K562 (cell line): Measurements from ENCODE around the gene KSR2. TPM values are rescaled to one million over a fixed set of nuclear protein-coding genes. Genes with fewer than 3 reads are reported as not detected.
A peak's percentile ranks its signal among the peaks of the same experiment; 100 is the strongest.

ENCODE experiments used
- ATAC-seq: fragments of 200-7000 bp; cut with Tn5 transposase; 3 replicates; pipeline ENCODE4 v1.9.1; 2020; ENCODE audit warnings: moderate library complexity
- BruUV-seq: library from RNA; stranded (reverse); fragments of 400-500 nt; replicated peaks from 2 replicates; lab custom pipeline; 2021; lab: Mats Ljungman, UMichigan
- CTCF ChIA-PET: fragments of 300-600 bp; formaldehyde crosslinking; extraction: SDS; loops from one replicate; lab custom pipeline; 2021; ENCODE audit warnings: low intra/inter-chr PET ratio; lab: Yijun Ruan, JAX
- POLR2A ChIA-PET: fragments of 300-600, 350-650 bp; sonication (Branson Sonifier 250); formaldehyde crosslinking; extraction: SDS; loops from one replicate; lab custom pipeline; 2021; ENCODE audit warnings: antibody characterized with exemption, inconsistent platforms; lab: Yijun Ruan, JAX
- DNase-seq, 4 experiments: peaks; one replicate each; pipeline versions ENCODE4 v3.0.0 to v3.0.0-alpha.2; 2011 to 2018; ENCODE audit warnings: low spot score in 3 of 4, mixed read lengths in 3 of 4; ENCODE audit errors: extremely low read depth in 1 of 4
- FAIRE-seq: peaks from 2 replicates; lab custom pipeline; 2011; peaks lifted over from hg19 to GRCh38; lab: Jason Lieb, UNC
- H2AFZ ChIP-seq: 2 replicates; pipeline ENCODE4 v1.6.0; 2011; ENCODE audit warnings: low read depth, low read length, control low read depth, inconsistent platforms
- H3K27ac ChIP-seq: fragments of 200-600 bp; 3 replicates; pipeline ENCODE4 v1.8.0; 2011; ENCODE audit warnings: low read depth, mild to moderate bottlenecking, control low read depth, inconsistent platforms, low read length, moderate library complexity, mixed read lengths; ENCODE audit errors: extremely low read depth
- H3K27me3 ChIP-seq, 2 experiments: fragments of 300-600 bp in 1 of 2; 2 replicates in 1 of 2; 3 replicates in 1 of 2; pipeline versions ENCODE4 v1.6.0 to v1.8.0; 2011; ENCODE audit warnings: inconsistent platforms in 2 of 2, low read length in 2 of 2, mild to moderate bottlenecking in 1 of 2, mixed read lengths in 1 of 2, moderate library complexity in 1 of 2; ENCODE audit not compliant: control insufficient read depth in 2 of 2, insufficient read depth in 2 of 2
- H3K36me3 ChIP-seq: fragments of 300-600 bp; 3 replicates; pipeline ENCODE4 v1.8.0; 2011; ENCODE audit warnings: mild to moderate bottlenecking, low read length, inconsistent platforms; ENCODE audit not compliant: control insufficient read depth, insufficient read depth
- H3K4me1 ChIP-seq, 2 experiments: fragments of 200-600 bp in 1 of 2; replicated peaks in 1 of 2; 2 replicates in 1 of 2; 3 replicates in 1 of 2; pipeline versions ENCODE4 v1.5.1 to v1.8.0; 2011; ENCODE audit warnings: inconsistent platforms in 2 of 2, low read length in 2 of 2, mild to moderate bottlenecking in 1 of 2, mixed read lengths in 1 of 2, moderate library complexity in 1 of 2; ENCODE audit not compliant: control insufficient read depth in 2 of 2, insufficient read depth in 2 of 2
- H3K4me2 ChIP-seq: 2 replicates; pipeline ENCODE4 v1.6.1; 2011; ENCODE audit warnings: low read length, control low read depth, inconsistent platforms, mixed read lengths; ENCODE audit not compliant: insufficient read depth
- H3K4me3 ChIP-seq: fragments of 200-600 bp; sonication (generic), shearing (Covaris generic); 2 replicates; pipeline ENCODE4 v1.5.1; 2016; ENCODE audit warnings: control low read depth, inconsistent platforms
- H3K79me2 ChIP-seq: fragments of 200-600 bp; 3 replicates; pipeline ENCODE4 v1.8.0; 2011; ENCODE audit warnings: low read length, inconsistent platforms; ENCODE audit not compliant: control insufficient read depth, insufficient read depth
- H3K9ac ChIP-seq, 2 experiments: 2 replicates each; pipeline versions ENCODE4 v1.6.0 to v1.6.1; 2011; ENCODE audit warnings: low read depth in 2 of 2, low read length in 2 of 2, control low read depth in 1 of 2, inconsistent platforms in 1 of 2, mild to moderate bottlenecking in 1 of 2, mixed read lengths in 1 of 2; ENCODE audit not compliant: insufficient read depth in 1 of 2
- H3K9me1 ChIP-seq: one replicate; pipeline ENCODE4 v1.6.0; 2011; ENCODE audit warnings: inconsistent platforms, mild to moderate bottlenecking, low read length, moderate library complexity; ENCODE audit not compliant: control insufficient read depth, insufficient read depth
- H3K9me3 ChIP-seq: replicated peaks from 2 replicates; pipeline ENCODE4 v1.5.1; 2011; ENCODE audit warnings: low read depth, low read length, inconsistent platforms; ENCODE audit not compliant: control insufficient read depth, insufficient read depth
- H4K20me1 ChIP-seq: replicated peaks from 2 replicates; pipeline ENCODE4 v1.6.1; 2011; ENCODE audit warnings: low read length, inconsistent platforms, mixed read lengths; ENCODE audit not compliant: control insufficient read depth, insufficient read depth
- ID3 ChIP-seq, 2 experiments: fragments of 250-450 bp in 1 of 2; fragments of 450-650 bp in 1 of 2; sonication (Bioruptor Pico) in 1 of 2; IDR thresholded peaks; 2 replicates each; pipeline versions ENCODE4 v1.6.1 to v1.8.0; 2016 to 2021; ENCODE audit warnings: mild to moderate bottlenecking in 2 of 2, moderate library complexity in 2 of 2, missing compliant biosample characterization in 1 of 2, missing genetic modification characterization in 1 of 2
- NBN ChIP-seq: fragments of 450-650 bp; IDR thresholded peaks from 2 replicates; pipeline ENCODE4 v1.6.1; 2016; ENCODE audit warnings: low read depth, mild to moderate bottlenecking
- NRF1 ChIP-seq, 2 experiments: fragments of 450-650 bp; IDR thresholded peaks in 1 of 2; conservative IDR thresholded peaks in 1 of 2; 2 replicates each; pipeline ENCODE4 v1.6.1; 2014; ENCODE audit warnings: mild to moderate bottlenecking in 2 of 2
- SIRT6 ChIP-seq: IDR thresholded peaks from one replicate; pipeline ENCODE4 v1.6.1; 2012; ENCODE audit warnings: low read depth, mild to moderate bottlenecking, control low read depth, inconsistent platforms, low read length, moderate library complexity
- TAF7 ChIP-seq: fragments of 450-650 bp; IDR thresholded peaks from 2 replicates; pipeline ENCODE4 v1.6.1; 2016; ENCODE audit warnings: missing genetic modification characterization, missing compliant biosample characterization
- ZBTB8A ChIP-seq: fragments of 450-650 bp; IDR thresholded peaks from 2 replicates; pipeline ENCODE4 v1.6.1; 2018; ENCODE audit warnings: mild to moderate bottlenecking, moderate library complexity; ENCODE audit not compliant: partially characterized antibody
- ZNF184 ChIP-seq: sonication (generic); formaldehyde crosslinking; IDR thresholded peaks from 2 replicates; pipeline ENCODE4 v1.5.0; 2020; ENCODE audit warnings: missing genetic modification reagents
- WGBS: fragments of 100-300 bp; shearing (Covaris generic); methylation state at CpG from one replicate; pipeline ENCODE4 v1.1.6; 2016; ENCODE audit warnings: low coverage, mixed read lengths; ENCODE audit not compliant: insufficient coverage; ENCODE audit errors: missing lambda C conversion rate; 5-methylcytosine and 5-hydroxymethylcytosine counted together
- in situ Hi-C: fragments of 300-500 bp; cut with MboI; formaldehyde crosslinking; loops from 4 replicates; pipeline ENCODE4 v1.15.0; 2018; ENCODE audit warnings: inconsistent platforms, mixed read lengths
- intact Hi-C: fragments of 100-400 bp; cut with micrococcal nuclease; formaldehyde crosslinking; loops from 2 replicates; pipeline ENCODE4 v1.14.2; 2022
- polyA plus RNA-seq, 8 experiments: library from polyadenylated mRNA; depleted of rRNA in 4 of 8; stranded (reverse) in 5 of 8; unstranded in 3 of 8; fragments of >200 nt; fragmentation: Nextera tagmentation in 2 of 8; fragmentation: Illumina TruSeq in 1 of 8; extraction: Ambion mirVana in 2 of 8; extraction: Trizol in 1 of 8; gene quantifications; 2 replicates each; pipeline versions ENCODE4 v1.2.1 to v1.2.3, GENCODE V29; 2011 to 2014; ENCODE audit warnings: inconsistent platforms in 1 of 8, missing spikeins in 1 of 8
- total RNA-seq, 7 experiments: library from RNA; depleted of rRNA in 6 of 7; stranded (reverse); fragments of >200 nt in 6 of 7; fragmentation: Illumina TruSeq in 2 of 7; extraction: Trizol in 2 of 7; gene quantifications; 2 replicates each; pipeline versions ENCODE4 v1.2.1 to v1.2.3, GENCODE V29; 2011 to 2021; ENCODE audit warnings: low replicate concordance in 1 of 7

KSR2 gene
- total and polyA plus RNA-seq, 9 of the 15 experiments (the other 6 are each of a cell fraction or from before 2014, with no cell fraction given) = not detected

GRCh38 chr12:117593815-117594400 lies 374.9 kb downstream of the KSR2 start (continued):
- TF ChIP-seq ZBTB8A (no peak), SIRT6 (no peak), NBN (no peak), ZNF184 (no peak), ID3 (CRISPR knock-in tag; IDR thresholded peaks at IDR 0.05) (no peak), ID3 (tag; IDR thresholded peaks at IDR 0.05) (no peak)

- peaks cover 0 to 11% of the 10 kb centered on the region in 2 experiments; a peak in 1 of 5 replicates for H3K27me3 ChIP-seq
- no peaks in the 10 kb centered on the region for H3K79me2 ChIP-seq
- no peak overlapping the region for H2AFZ ChIP-seq
- no peaks in the 10 kb centered on the region for H3K36me3 ChIP-seq
- no peaks in the 10 kb centered on the region for H4K20me1 ChIP-seq
- H3K9ac ChIP-seq = no peak overlapping the region
- in situ Hi-C loops = no loop called here
- ATAC-seq (no peak), FAIRE-seq (no peak), DNase-seq (no peak)
- TF ChIP-seq TAF7 (tag) (no peak), NRF1 (conservative IDR thresholded peaks at IDR 0.05 in 1 of 2, IDR thresholded peaks at IDR 0.05 in 1 of 2) (0 out of 4 replicates have a peak, but pooled peaks of 1 of the 2 experiments have one; percentile 10)
- H3K4me2 ChIP-seq = no peak overlapping the region
- H3K9me3 ChIP-seq = no peaks in the 10 kb centered on the region
- no TSS peak for BruUV-seq
- ChIA-PET POLR2A (no interaction called here), CTCF (no interaction called here)
- no peak overlapping the region for H3K27ac ChIP-seq
- no peaks in the 10 kb centered on the region for H3K4me1 ChIP-seq
- WGBS = 2% methylated on average over 9 of the region's 9 CpGs
- H3K4me3 ChIP-seq = no peak overlapping the region
- no peaks in the 10 kb centered on the region for H3K9me1 ChIP-seq
- intact Hi-C loops = loop anchor here (10.0 kb wide), 1 partner anchor 242 kb away; no protein-coding TSS in a partner anchor
Measured at GRCh38 chr12:117592588-117593305, 376.0 kb downstream of the KSR2 start.
